HepG2 (cell line): ENCODE results near the gene KRTCAP3. TPM values are rescaled to one million over a fixed set of nuclear protein-coding genes. Genes with fewer than 3 reads are reported as not detected.

Experiments
- ARNTL ChIP-seq: sonication (generic); formaldehyde crosslinking; IDR thresholded peaks from 2 replicates; pipeline ENCODE4 v1.4.0; 2020; ENCODE audit warnings: mild to moderate bottlenecking, missing genetic modification reagents
- ATF7 ChIP-seq, 2 experiments: fragments of 450-650 bp in 1 of 2; sonication (generic) in 1 of 2; formaldehyde crosslinking in 1 of 2; IDR thresholded peaks; 2 replicates each; pipeline versions ENCODE4 v1.4.0 to v1.6.1; 2016 to 2020; ENCODE audit warnings: antibody characterized with exemption in 1 of 2, mild to moderate bottlenecking in 1 of 2, missing genetic modification reagents in 1 of 2
- BRD4 ChIP-seq: sonication (generic); formaldehyde crosslinking; IDR thresholded peaks from 2 replicates; pipeline ENCODE4 v1.4.0; 2020; ENCODE audit warnings: missing genetic modification reagents
- ETV5 ChIP-seq: IDR thresholded peaks from 2 replicates; pipeline ENCODE4 v1.6.1; 2018; ENCODE audit warnings: missing biosample characterization, missing genetic modification reagents, inconsistent platforms, borderline replicate concordance
- HMGXB3 ChIP-seq: sonication (generic); formaldehyde crosslinking; IDR thresholded peaks from 2 replicates; pipeline ENCODE4 v1.4.0; 2020; ENCODE audit warnings: missing genetic modification reagents, borderline replicate concordance
- HNRNPL ChIP-seq: fragments of 200-400 bp; formaldehyde crosslinking; IDR thresholded peaks from 2 replicates; pipeline ENCODE4 v1.6.1; 2017; ENCODE audit warnings: mild to moderate bottlenecking, low read depth, low read length
- MAFG ChIP-seq: sonication (generic); formaldehyde crosslinking; IDR thresholded peaks from 2 replicates; pipeline ENCODE4 v1.5.1; 2020; ENCODE audit warnings: mild to moderate bottlenecking, missing genetic modification reagents
- MTA3 ChIP-seq: sonication (generic); formaldehyde crosslinking; IDR thresholded peaks from 2 replicates; pipeline ENCODE4 v1.4.0; 2020; ENCODE audit warnings: missing genetic modification reagents
- NR3C1 ChIP-seq: sonication (generic); formaldehyde crosslinking; IDR thresholded peaks from 2 replicates; pipeline ENCODE4 v1.4.0; 2020; ENCODE audit warnings: missing genetic modification reagents
- PRMT3 ChIP-seq: sonication (generic); formaldehyde crosslinking; IDR thresholded peaks from 2 replicates; pipeline ENCODE4 v1.8.1; 2022; ENCODE audit warnings: low read depth, mild to moderate bottlenecking, moderate library complexity, missing genetic modification reagents, borderline replicate concordance
- SAFB2 ChIP-seq: sonication (generic); formaldehyde crosslinking; IDR thresholded peaks from 2 replicates; pipeline ENCODE4 v1.5.1; 2020; ENCODE audit warnings: missing genetic modification reagents, low read depth, mild to moderate bottlenecking, borderline replicate concordance
- SKIL ChIP-seq: sonication (generic); formaldehyde crosslinking; IDR thresholded peaks from 2 replicates; pipeline ENCODE4 v1.8.0; 2022; ENCODE audit warnings: missing genetic modification reagents, mild to moderate bottlenecking, moderate library complexity, borderline replicate concordance
- ZFP1 ChIP-seq: IDR thresholded peaks from 2 replicates; pipeline ENCODE4 v1.6.1; 2016
- ZFP41 ChIP-seq: sonication (generic); formaldehyde crosslinking; IDR thresholded peaks from 2 replicates; pipeline ENCODE4 v1.4.0; 2020; ENCODE audit warnings: mild to moderate bottlenecking, missing genetic modification reagents, borderline replicate concordance
- ZNF10 ChIP-seq: sonication (generic); formaldehyde crosslinking; IDR thresholded peaks from 2 replicates; pipeline ENCODE4 v1.4.0; 2020; ENCODE audit warnings: mild to moderate bottlenecking, low read depth, missing genetic modification reagents, borderline replicate concordance
- polyA plus RNA-seq, 8 experiments: library from polyadenylated mRNA; depleted of rRNA in 3 of 8; stranded (reverse) in 7 of 8; unstranded in 1 of 8; fragments of >200 nt; fragmentation: Illumina TruSeq in 4 of 8; extraction: Trizol in 4 of 8; gene quantifications; 2 replicates each; pipeline versions ENCODE4 v1.2.1 to v1.2.3, GENCODE V29; 2011 to 2016; ENCODE audit warnings: low read depth in 4 of 8, missing spikeins in 1 of 8, mixed read lengths in 1 of 8; ENCODE audit not compliant: insufficient read depth in 1 of 8
- total RNA-seq, 5 experiments: library from RNA; depleted of rRNA; stranded (reverse); fragments of >200 nt; fragmentation: Illumina TruSeq; extraction: Trizol; gene quantifications; 2 replicates each; pipeline ENCODE4 v1.2.3, GENCODE V29; 2016; ENCODE audit warnings: low read depth in 1 of 5
- TF ChIP-seq, protein P1 (sequence below): sonication (generic); formaldehyde crosslinking; IDR thresholded peaks from 2 replicates; pipeline ENCODE4 v1.9.0; 2022; ENCODE audit warnings: missing genetic modification reagents, mild to moderate bottlenecking, borderline replicate concordance
- TF ChIP-seq, protein P2 (sequence below): sonication (generic); formaldehyde crosslinking; IDR thresholded peaks from 2 replicates; pipeline ENCODE4 v1.9.0; 2021; ENCODE audit warnings: missing genetic modification reagents, mild to moderate bottlenecking, borderline replicate concordance

KRTCAP3 gene
- total and polyA plus RNA-seq, 2 of the 13 experiments (the other 11 are each of a cell fraction or from before 2014, with no cell fraction given): 2.1 to 4.5 TPM

GRCh38 chr2:27428978-27429541 lies 13.1 kb upstream of the KRTCAP3 start (continued):
- 0 out of 2 replicates have a peak, but pooled peaks have one; percentile 20 for TF ChIP-seq ETV5 (CRISPR knock-in tag)
- TF ChIP-seq, protein P1, sequence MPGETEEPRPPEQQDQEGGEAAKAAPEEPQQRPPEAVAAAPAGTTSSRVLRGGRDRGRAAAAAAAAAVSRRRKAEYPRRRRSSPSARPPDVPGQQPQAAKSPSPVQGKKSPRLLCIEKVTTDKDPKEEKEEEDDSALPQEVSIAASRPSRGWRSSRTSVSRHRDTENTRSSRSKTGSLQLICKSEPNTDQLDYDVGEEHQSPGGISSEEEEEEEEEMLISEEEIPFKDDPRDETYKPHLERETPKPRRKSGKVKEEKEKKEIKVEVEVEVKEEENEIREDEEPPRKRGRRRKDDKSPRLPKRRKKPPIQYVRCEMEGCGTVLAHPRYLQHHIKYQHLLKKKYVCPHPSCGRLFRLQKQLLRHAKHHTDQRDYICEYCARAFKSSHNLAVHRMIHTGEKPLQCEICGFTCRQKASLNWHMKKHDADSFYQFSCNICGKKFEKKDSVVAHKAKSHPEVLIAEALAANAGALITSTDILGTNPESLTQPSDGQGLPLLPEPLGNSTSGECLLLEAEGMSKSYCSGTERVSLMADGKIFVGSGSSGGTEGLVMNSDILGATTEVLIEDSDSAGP: peak; percentile 62
- TF ChIP-seq PRMT3: peak; percentile 83
- no peak for TF ChIP-seq ATF7 (IDR thresholded peaks at IDR 0.05)
- TF ChIP-seq ATF7 (CRISPR knock-in tag; IDR thresholded peaks at IDR 0.05): peak; percentile 75; the same call in 1 of the 2 replicates
- no peak for TF ChIP-seq HNRNPL
- peak; percentile 72; the same call in 1 of the 2 replicates for TF ChIP-seq BRD4 (CRISPR knock-in tag)
- TF ChIP-seq ARNTL: peak; percentile 62
- TF ChIP-seq, protein P2, sequence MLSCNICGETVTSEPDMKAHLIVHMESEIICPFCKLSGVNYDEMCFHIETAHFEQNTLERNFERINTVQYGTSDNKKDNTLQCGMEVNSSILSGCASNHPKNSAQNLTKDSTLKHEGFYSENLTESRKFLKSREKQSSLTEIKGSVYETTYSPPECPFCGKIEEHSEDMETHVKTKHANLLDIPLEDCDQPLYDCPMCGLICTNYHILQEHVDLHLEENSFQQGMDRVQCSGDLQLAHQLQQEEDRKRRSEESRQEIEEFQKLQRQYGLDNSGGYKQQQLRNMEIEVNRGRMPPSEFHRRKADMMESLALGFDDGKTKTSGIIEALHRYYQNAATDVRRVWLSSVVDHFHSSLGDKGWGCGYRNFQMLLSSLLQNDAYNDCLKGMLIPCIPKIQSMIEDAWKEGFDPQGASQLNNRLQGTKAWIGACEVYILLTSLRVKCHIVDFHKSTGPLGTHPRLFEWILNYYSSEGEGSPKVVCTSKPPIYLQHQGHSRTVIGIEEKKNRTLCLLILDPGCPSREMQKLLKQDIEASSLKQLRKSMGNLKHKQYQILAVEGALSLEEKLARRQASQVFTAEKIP: no peak
- TF ChIP-seq ZFP41 (CRISPR knock-in tag): no peak
- TF ChIP-seq SAFB2: no peak
- no peak for TF ChIP-seq ZFP1 (CRISPR knock-in tag)
- TF ChIP-seq SKIL (CRISPR knock-in tag): no peak; the same call in 1 of the 2 replicates
- no peak for TF ChIP-seq MAFG (CRISPR knock-in tag)
- no peak for TF ChIP-seq MTA3 (CRISPR knock-in tag)
- TF ChIP-seq ZNF10 (CRISPR knock-in tag): no peak
- no peak for TF ChIP-seq HMGXB3 (CRISPR knock-in tag)
- no peak for TF ChIP-seq NR3C1 (CRISPR knock-in tag)
